ENCODE results near the gene SMCP.

- TF ChIP-seq POLR2A (IDR thresholded peaks at IDR 0.05) (no peak), CTCF (IDR thresholded peaks at IDR 0.05) (no peak), POLR2AphosphoS5 (IDR thresholded peaks at IDR 0.05) (no peak)
These were observed 22.5 kb upstream of the SMCP start for GRCh38 chr1:152855661-152856060.
